Vagina (tissue), 2 donors: Measurements from ENCODE around the gene SHANK3. TPM values are rescaled to one million over a fixed set of nuclear protein-coding genes. Genes with fewer than 3 reads are reported as not detected.
"Not testable (repeated sequence)": the region's sequence is repeated elsewhere in the genome, so short reads cannot be mapped to it uniquely, and the experiment has no call there.

Experiments used
- DNase-seq, 2 donors: peaks; one replicate each; pipeline ENCODE4 v3.0.0-alpha.2; 2017; ENCODE audit errors: extremely low spot score in 2 of 2
- H3K27ac ChIP-seq: fragments of 200-600 bp; sonication (generic); one replicate; pipeline ENCODE4 v1.5.1; 2019
- H3K27me3 ChIP-seq: fragments of 200-600 bp; sonication (generic); one replicate; pipeline ENCODE4 v1.5.1; 2019
- H3K36me3 ChIP-seq, 2 donors: fragments of 200-600 bp; sonication (generic); one replicate each; pipeline ENCODE4 v1.5.1; 2017 to 2019
- H3K4me1 ChIP-seq: fragments of 200-600 bp; sonication (generic); one replicate; pipeline ENCODE4 v1.5.1; 2019
- H3K4me3 ChIP-seq, 2 donors: fragments of 200-600 bp; sonication (generic); 1 replicate in 1 of 2; 2 replicates in 1 of 2; pipeline ENCODE4 v1.5.1; 2016 to 2019
- H3K9me3 ChIP-seq: fragments of 200-600 bp; sonication (generic); one replicate; pipeline ENCODE4 v1.5.1; 2019
- POLR2A ChIP-seq, 2 donors: fragments of 450-650 bp; IDR thresholded peaks; one replicate each; pipeline ENCODE4 v1.6.1; 2017; ENCODE audit warnings: antibody characterized with exemption in 2 of 2, mild to moderate bottlenecking in 2 of 2, moderate library complexity in 2 of 2
- POLR2AphosphoS5 ChIP-seq, 2 donors: sonication (generic); formaldehyde crosslinking; IDR thresholded peaks; one replicate each; pipeline ENCODE4 v1.9.0; 2017; ENCODE audit warnings: antibody characterized with exemption in 2 of 2, mild to moderate bottlenecking in 2 of 2, low read depth in 1 of 2; ENCODE audit not compliant: insufficient read depth in 1 of 2
- intact Hi-C: fragments of 100-400 bp; cut with DNase I; formaldehyde crosslinking; loops from one replicate; pipeline ENCODE4 v1.15.1; 2023
- total RNA-seq: library from RNA; depleted of rRNA; stranded (reverse); fragments of >200 nt; gene quantifications from one replicate; pipeline ENCODE4 v1.2.3, GENCODE V29; 2016
- TF ChIP-seq, protein P1 (sequence below), 3 experiments: fragments of 450-650 bp in 2 of 3; fragments of 200-600 bp in 1 of 3; sonication (generic) in 1 of 3; IDR thresholded peaks; one replicate each; pipeline ENCODE4 v1.5.1; 2017 to 2019; ENCODE audit warnings: antibody characterized with exemption in 3 of 3, mild to moderate bottlenecking in 2 of 3, moderate library complexity in 2 of 3

SHANK3 gene
- total RNA-seq, 1 donor from 2014 or later: 20.4 TPM

DNA sequence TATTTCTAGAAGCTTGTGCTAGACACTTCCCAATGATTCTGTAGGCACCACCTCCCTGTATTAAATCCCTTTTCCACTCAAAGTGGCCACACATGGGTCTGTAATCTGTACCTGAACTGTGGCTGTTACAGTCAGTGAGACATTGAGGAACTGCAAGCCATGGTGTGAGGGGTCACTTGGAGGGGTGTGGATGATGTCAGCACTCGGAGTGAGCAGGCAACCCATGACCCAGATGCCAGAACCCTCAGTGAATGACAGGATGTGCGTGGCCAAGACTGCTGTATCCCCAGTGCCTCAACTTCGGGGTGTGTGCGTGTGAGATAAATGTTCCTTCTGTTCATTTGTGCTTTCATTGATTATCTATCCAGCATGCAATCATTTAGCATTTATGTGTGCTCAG lies 14.7 kb upstream of the SHANK3 start:
- Histone ChIP-seq H3K36me3 (no peaks in the 10 kb centered on the region), H3K27me3 (no peaks in the 10 kb centered on the region), H3K4me1 (no peaks in the 10 kb centered on the region), H3K4me3 (no peak overlapping the region), H3K9me3 (no peaks in the 10 kb centered on the region), H3K27ac (no peak overlapping the region)
- DNase-seq: no peak
- TF ChIP-seq POLR2A (IDR thresholded peaks at IDR 0.05): no peak
- TF ChIP-seq POLR2AphosphoS5 (IDR thresholded peaks at IDR 0.05; ENCODE audit: insufficient read depth in 1 of 2, low read depth in 1 of 2): no peak
- TF ChIP-seq, protein P1, sequence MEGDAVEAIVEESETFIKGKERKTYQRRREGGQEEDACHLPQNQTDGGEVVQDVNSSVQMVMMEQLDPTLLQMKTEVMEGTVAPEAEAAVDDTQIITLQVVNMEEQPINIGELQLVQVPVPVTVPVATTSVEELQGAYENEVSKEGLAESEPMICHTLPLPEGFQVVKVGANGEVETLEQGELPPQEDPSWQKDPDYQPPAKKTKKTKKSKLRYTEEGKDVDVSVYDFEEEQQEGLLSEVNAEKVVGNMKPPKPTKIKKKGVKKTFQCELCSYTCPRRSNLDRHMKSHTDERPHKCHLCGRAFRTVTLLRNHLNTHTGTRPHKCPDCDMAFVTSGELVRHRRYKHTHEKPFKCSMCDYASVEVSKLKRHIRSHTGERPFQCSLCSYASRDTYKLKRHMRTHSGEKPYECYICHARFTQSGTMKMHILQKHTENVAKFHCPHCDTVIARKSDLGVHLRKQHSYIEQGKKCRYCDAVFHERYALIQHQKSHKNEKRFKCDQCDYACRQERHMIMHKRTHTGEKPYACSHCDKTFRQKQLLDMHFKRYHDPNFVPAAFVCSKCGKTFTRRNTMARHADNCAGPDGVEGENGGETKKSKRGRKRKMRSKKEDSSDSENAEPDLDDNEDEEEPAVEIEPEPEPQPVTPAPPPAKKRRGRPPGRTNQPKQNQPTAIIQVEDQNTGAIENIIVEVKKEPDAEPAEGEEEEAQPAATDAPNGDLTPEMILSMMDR (IDR thresholded peaks at IDR 0.05): no peak
- intact Hi-C loops: no loop called here

DNA sequence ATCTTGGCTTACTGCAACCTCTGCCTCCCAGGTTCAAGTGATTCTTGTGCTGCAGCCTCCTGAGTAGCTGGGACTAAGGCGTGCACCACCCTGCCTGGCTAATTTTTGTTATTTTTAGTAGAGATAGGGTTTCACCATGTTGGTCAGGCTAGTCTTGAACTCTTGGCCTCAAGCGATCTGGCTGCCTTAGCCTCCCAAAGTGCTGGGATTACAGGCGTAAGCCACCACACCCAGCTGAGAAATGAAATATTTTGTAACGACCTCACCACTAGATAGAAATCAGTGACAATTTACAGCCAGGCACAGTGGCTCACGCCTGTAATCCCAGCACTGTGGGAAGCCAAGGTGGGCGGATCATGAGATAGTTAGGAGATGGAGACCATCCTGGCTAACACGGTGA lies 12.9 kb upstream of the SHANK3 start:
- H3K36me3 ChIP-seq, H3K4me1 ChIP-seq, H3K4me3 ChIP-seq, H3K27ac ChIP-seq, intact Hi-C loops, H3K27me3 ChIP-seq, H3K9me3 ChIP-seq, DNase-seq: not testable (repeated sequence)

DNA sequence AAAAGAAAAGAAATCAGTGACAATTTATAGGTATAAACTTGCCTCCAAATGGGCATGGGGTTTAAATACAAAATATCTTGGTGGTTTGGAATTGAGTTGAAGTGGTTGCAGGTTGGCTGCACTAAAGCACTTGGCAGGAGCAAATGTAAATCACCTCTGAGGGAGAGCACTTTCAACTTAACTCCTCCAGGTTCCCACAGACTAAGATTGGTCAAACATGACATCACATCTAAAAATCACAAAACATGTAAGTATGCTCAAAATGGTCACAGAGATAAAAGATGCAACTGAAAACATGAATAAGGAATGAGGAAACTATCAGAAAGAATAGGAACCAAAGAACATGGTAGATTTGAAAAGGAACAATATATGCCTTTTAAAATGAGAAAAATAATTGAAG lies 12.3 kb upstream of the SHANK3 start:
- no peak for DNase-seq
- Histone ChIP-seq H3K9me3 (no peaks in the 10 kb centered on the region), H3K4me1 (no peaks in the 10 kb centered on the region), H3K27me3 (no peaks in the 10 kb centered on the region), H3K4me3 (no peak overlapping the region), H3K36me3 (no peaks in the 10 kb centered on the region), H3K27ac (no peak overlapping the region)
- TF ChIP-seq POLR2AphosphoS5 (IDR thresholded peaks at IDR 0.05; ENCODE audit: insufficient read depth in 1 of 2, low read depth in 1 of 2) (no peak), POLR2A (IDR thresholded peaks at IDR 0.05) (no peak)
- TF ChIP-seq, protein P1 (IDR thresholded peaks at IDR 0.05): no peak
- intact Hi-C loops: no loop called here

DNA sequence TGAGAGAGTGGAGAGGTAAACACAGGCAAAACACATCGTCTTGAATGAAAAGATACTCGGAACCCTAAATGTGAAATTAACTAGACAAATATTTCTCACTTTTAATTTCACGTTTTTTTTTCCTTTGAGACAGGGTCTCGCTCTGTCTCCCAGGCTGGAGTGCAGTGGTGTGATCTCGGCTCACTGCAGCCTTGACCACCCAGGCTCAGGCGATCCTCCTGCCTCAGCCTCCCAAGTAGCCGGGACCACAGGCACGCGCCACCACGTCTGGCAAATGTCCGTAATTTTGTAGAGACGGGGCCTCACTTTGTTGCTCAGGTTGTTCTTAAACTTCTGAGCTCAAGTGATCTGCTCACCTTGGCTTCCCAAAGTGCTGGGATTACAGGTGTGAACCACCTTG lies 7.4 kb upstream of the SHANK3 start:
- Histone ChIP-seq H3K4me1 (no peaks in the 10 kb centered on the region), H3K4me3 (no peak overlapping the region), H3K9me3 (no peaks in the 10 kb centered on the region), H3K27ac (no peak overlapping the region), H3K27me3 (no peaks in the 10 kb centered on the region), H3K36me3 (no peaks in the 10 kb centered on the region)
- no peak for DNase-seq
- intact Hi-C loops: no loop called here
- TF ChIP-seq POLR2A (IDR thresholded peaks at IDR 0.05): no peak
- TF ChIP-seq, protein P1 (IDR thresholded peaks at IDR 0.05): no peak
- no peak for TF ChIP-seq POLR2AphosphoS5 (IDR thresholded peaks at IDR 0.05; ENCODE audit: insufficient read depth in 1 of 2, low read depth in 1 of 2)

DNA sequence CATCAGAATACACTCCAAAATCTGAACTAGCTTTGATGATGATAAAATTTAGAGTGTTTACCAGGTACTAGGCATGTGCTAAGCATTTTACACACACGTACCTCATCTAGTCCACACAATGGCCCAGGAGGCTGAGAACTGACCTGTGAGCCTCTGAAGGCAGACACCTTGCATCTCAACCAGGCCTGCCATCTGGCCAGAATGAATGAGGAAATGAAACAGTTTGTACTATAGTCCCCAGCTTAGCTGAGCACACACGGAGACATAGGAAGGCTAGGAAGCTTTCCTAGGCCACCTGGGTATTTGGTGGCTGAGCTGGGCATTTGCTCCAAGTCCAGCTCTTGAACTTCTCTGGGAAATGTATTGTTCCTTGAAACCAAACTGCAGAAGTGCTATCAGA lies 6.9 kb upstream of the SHANK3 start:
- intact Hi-C loops: no loop called here
- H3K9me3 ChIP-seq: no peaks in the 10 kb centered on the region
- no peaks in the 10 kb centered on the region for H3K27me3 ChIP-seq
- no peaks in the 10 kb centered on the region for H3K4me1 ChIP-seq
- H3K27ac ChIP-seq: no peak overlapping the region
- TF ChIP-seq POLR2A (IDR thresholded peaks at IDR 0.05) (no peak), POLR2AphosphoS5 (IDR thresholded peaks at IDR 0.05; ENCODE audit: insufficient read depth in 1 of 2, low read depth in 1 of 2) (no peak)
- TF ChIP-seq, protein P1 (IDR thresholded peaks at IDR 0.05): no peak
- H3K4me3 ChIP-seq: no peak overlapping the region
- no peaks in the 10 kb centered on the region for H3K36me3 ChIP-seq
- DNase-seq: no peak

DNA sequence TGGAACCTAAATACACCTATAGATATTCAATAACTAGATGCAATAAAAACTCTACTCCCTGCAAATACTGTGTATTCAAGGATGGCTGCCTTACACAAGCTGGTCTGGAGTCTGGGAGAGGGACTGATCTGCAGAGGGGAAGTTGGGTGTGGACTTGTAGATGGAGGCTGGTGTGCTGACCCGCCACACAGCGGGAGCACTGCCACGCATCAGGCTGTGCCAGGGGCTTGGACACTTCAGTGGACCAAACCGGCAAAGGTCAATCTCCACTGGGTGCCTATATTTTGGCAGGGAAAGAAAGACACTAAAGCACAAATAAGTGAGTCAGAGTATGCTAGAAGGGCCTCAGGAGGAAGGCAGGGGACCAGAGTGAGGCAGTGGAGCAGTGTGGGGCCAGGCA lies 2.1 kb upstream of the SHANK3 start:
- DNase-seq: no peak
- TF ChIP-seq POLR2AphosphoS5 (IDR thresholded peaks at IDR 0.05; ENCODE audit: insufficient read depth in 1 of 2, low read depth in 1 of 2) (no peak), POLR2A (IDR thresholded peaks at IDR 0.05) (no peak)
- TF ChIP-seq, protein P1 (IDR thresholded peaks at IDR 0.05): no peak
- Histone ChIP-seq H3K36me3 (no peaks in the 10 kb centered on the region), H3K9me3 (no peaks in the 10 kb centered on the region), H3K4me1 (peaks cover 17% of the 10 kb centered on the region), H3K27me3 (peaks cover 6% of the 10 kb centered on the region), H3K27ac (no peak overlapping the region), H3K4me3 (no peak overlapping the region)
- intact Hi-C loops: no loop called here
